HepG2 (cell line): Measurements from ENCODE around the gene OXLD1. TPM values are rescaled to one million over a fixed set of nuclear protein-coding genes. Genes with fewer than 3 reads are reported as not detected.

Experiments used
- EED ChIP-seq: sonication (generic); formaldehyde crosslinking; IDR thresholded peaks from 2 replicates; pipeline ENCODE4 v1.5.0; 2020; ENCODE audit warnings: mild to moderate bottlenecking, missing genetic modification reagents
- HNF4A ChIP-seq: sonication (generic); formaldehyde crosslinking; IDR thresholded peaks from 2 replicates; pipeline ENCODE4 v1.4.0; 2020; ENCODE audit warnings: missing genetic modification reagents
- KLF11 ChIP-seq: IDR thresholded peaks from 2 replicates; pipeline ENCODE4 v1.6.1; 2016; ENCODE audit warnings: missing compliant biosample characterization
- MIER3 ChIP-seq: IDR thresholded peaks from 2 replicates; pipeline ENCODE4 v1.6.1; 2016; ENCODE audit warnings: missing compliant biosample characterization, borderline replicate concordance
- MYNN ChIP-seq: sonication (generic); formaldehyde crosslinking; IDR thresholded peaks from 2 replicates; pipeline ENCODE4 v1.4.0; 2020; ENCODE audit warnings: mild to moderate bottlenecking, low read depth, missing genetic modification reagents
- MYPOP ChIP-seq: sonication (generic); formaldehyde crosslinking; IDR thresholded peaks from 2 replicates; pipeline ENCODE4 v1.8.1; 2023; ENCODE audit warnings: mild to moderate bottlenecking, moderate library complexity, missing genetic modification reagents
- NFYC ChIP-seq: IDR thresholded peaks from 2 replicates; pipeline ENCODE4 v1.6.1; 2016; ENCODE audit warnings: missing genetic modification reagents, missing compliant biosample characterization
- SRSF9 ChIP-seq: fragments of 200-400 bp; formaldehyde crosslinking; IDR thresholded peaks from 2 replicates; pipeline ENCODE4 v1.6.1; 2018; ENCODE audit warnings: borderline replicate concordance, mild to moderate bottlenecking, low read depth, low read length; ENCODE audit not compliant: insufficient read depth, poor library complexity, severe bottlenecking
- TAF1 ChIP-seq: sonication (generic); formaldehyde crosslinking; IDR thresholded peaks from 2 replicates; pipeline ENCODE4 v1.4.0; 2020; ENCODE audit warnings: missing genetic modification reagents
- THRA ChIP-seq: sonication (generic); formaldehyde crosslinking; IDR thresholded peaks from 2 replicates; pipeline ENCODE4 v1.4.0; 2020; ENCODE audit warnings: missing genetic modification reagents, borderline replicate concordance
- ZBTB37 ChIP-seq: sonication (generic); formaldehyde crosslinking; IDR thresholded peaks from 2 replicates; pipeline ENCODE4 v1.4.0; 2020; ENCODE audit warnings: mild to moderate bottlenecking, missing genetic modification reagents
- ZC3H4 ChIP-seq: sonication (generic); formaldehyde crosslinking; IDR thresholded peaks from 2 replicates; pipeline ENCODE4 v1.4.0; 2020; ENCODE audit warnings: missing genetic modification reagents, borderline replicate concordance
- ZNF598 ChIP-seq: sonication (generic); formaldehyde crosslinking; IDR thresholded peaks from 2 replicates; pipeline ENCODE4 v1.5.1; 2020; ENCODE audit warnings: mild to moderate bottlenecking, missing genetic modification reagents, borderline replicate concordance
- ZNF607 ChIP-seq: sonication (generic); formaldehyde crosslinking; IDR thresholded peaks from 2 replicates; pipeline ENCODE4 v1.5.1; 2020; ENCODE audit warnings: missing genetic modification reagents, mild to moderate bottlenecking, borderline replicate concordance
- ZNF674 ChIP-seq: sonication (generic); formaldehyde crosslinking; IDR thresholded peaks from 2 replicates; pipeline ENCODE4 v1.5.0; 2020; ENCODE audit warnings: low read depth, mild to moderate bottlenecking, missing genetic modification reagents
- ZNF816 ChIP-seq: sonication (generic); formaldehyde crosslinking; IDR thresholded peaks from 2 replicates; pipeline ENCODE4 v1.8.0; 2022; ENCODE audit warnings: missing genetic modification reagents, mild to moderate bottlenecking, borderline replicate concordance
- polyA plus RNA-seq, 8 experiments: library from polyadenylated mRNA; depleted of rRNA in 3 of 8; stranded (reverse) in 7 of 8; unstranded in 1 of 8; fragments of >200 nt; fragmentation: Illumina TruSeq in 4 of 8; extraction: Trizol in 4 of 8; gene quantifications; 2 replicates each; pipeline versions ENCODE4 v1.2.1 to v1.2.3, GENCODE V29; 2011 to 2016; ENCODE audit warnings: low read depth in 4 of 8, missing spikeins in 1 of 8, mixed read lengths in 1 of 8; ENCODE audit not compliant: insufficient read depth in 1 of 8
- total RNA-seq, 5 experiments: library from RNA; depleted of rRNA; stranded (reverse); fragments of >200 nt; fragmentation: Illumina TruSeq; extraction: Trizol; gene quantifications; 2 replicates each; pipeline ENCODE4 v1.2.3, GENCODE V29; 2016; ENCODE audit warnings: low read depth in 1 of 5
- TF ChIP-seq, protein P1 (sequence below): sonication (generic); formaldehyde crosslinking; IDR thresholded peaks from 2 replicates; pipeline ENCODE4 v1.4.0; 2020; ENCODE audit warnings: missing genetic modification reagents
- TF ChIP-seq, protein P2 (sequence below): IDR thresholded peaks from 2 replicates; pipeline ENCODE4 v1.6.1; 2018; ENCODE audit warnings: missing genetic modification reagents

OXLD1 gene
- total and polyA plus RNA-seq, 2 of the 13 experiments (the other 11 are each of a cell fraction or from before 2014, with no cell fraction given), result 27.1 to 37.5 TPM

- TF ChIP-seq ZNF607 (peak; percentile 70), MYPOP (CRISPR knock-in tag) (no peak), ZNF674 (CRISPR knock-in tag) (peak; percentile 87; the same call in 1 of the 2 replicates), MYNN (CRISPR knock-in tag) (peak; percentile 71; the same call in 1 of the 2 replicates), ZNF816 (CRISPR knock-in tag) (0 out of 2 replicates have a peak, but pooled peaks have one; percentile 27), SRSF9 (no peak), ZC3H4 (CRISPR knock-in tag) (no peak), ZNF598 (CRISPR knock-in tag) (0 out of 2 replicates have a peak, but pooled peaks have one; percentile 19), EED (CRISPR knock-in tag) (peak; percentile 94; the same call in 1 of the 2 replicates), KLF11 (CRISPR knock-in tag) (no peak; the same call in 1 of the 2 replicates), MIER3 (CRISPR knock-in tag) (peak; percentile 89; the same call in 1 of the 2 replicates), HNF4A (no peak; the same call in 1 of the 2 replicates), ZBTB37 (CRISPR knock-in tag) (no peak), TAF1 (CRISPR knock-in tag) (peak; percentile 70; the same call in 1 of the 2 replicates), THRA (peak; percentile 64; the same call in 1 of the 2 replicates), NFYC (peak; percentile 100)
- TF ChIP-seq, protein P1, sequence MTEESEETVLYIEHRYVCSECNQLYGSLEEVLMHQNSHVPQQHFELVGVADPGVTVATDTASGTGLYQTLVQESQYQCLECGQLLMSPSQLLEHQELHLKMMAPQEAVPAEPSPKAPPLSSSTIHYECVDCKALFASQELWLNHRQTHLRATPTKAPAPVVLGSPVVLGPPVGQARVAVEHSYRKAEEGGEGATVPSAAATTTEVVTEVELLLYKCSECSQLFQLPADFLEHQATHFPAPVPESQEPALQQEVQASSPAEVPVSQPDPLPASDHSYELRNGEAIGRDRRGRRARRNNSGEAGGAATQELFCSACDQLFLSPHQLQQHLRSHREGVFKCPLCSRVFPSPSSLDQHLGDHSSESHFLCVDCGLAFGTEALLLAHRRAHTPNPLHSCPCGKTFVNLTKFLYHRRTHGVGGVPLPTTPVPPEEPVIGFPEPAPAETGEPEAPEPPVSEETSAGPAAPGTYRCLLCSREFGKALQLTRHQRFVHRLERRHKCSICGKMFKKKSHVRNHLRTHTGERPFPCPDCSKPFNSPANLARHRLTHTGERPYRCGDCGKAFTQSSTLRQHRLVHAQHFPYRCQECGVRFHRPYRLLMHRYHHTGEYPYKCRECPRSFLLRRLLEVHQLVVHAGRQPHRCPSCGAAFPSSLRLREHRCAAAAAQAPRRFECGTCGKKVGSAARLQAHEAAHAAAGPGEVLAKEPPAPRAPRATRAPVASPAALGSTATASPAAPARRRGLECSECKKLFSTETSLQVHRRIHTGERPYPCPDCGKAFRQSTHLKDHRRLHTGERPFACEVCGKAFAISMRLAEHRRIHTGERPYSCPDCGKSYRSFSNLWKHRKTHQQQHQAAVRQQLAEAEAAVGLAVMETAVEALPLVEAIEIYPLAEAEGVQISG (CRISPR knock-in tag), result peak; percentile 96
- TF ChIP-seq, protein P2, sequence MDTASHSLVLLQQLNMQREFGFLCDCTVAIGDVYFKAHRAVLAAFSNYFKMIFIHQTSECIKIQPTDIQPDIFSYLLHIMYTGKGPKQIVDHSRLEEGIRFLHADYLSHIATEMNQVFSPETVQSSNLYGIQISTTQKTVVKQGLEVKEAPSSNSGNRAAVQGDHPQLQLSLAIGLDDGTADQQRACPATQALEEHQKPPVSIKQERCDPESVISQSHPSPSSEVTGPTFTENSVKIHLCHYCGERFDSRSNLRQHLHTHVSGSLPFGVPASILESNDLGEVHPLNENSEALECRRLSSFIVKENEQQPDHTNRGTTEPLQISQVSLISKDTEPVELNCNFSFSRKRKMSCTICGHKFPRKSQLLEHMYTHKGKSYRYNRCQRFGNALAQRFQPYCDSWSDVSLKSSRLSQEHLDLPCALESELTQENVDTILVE, result peak; percentile 95
Observed at GRCh38 chr17:81683584-81684441, 17.4 kb upstream of the OXLD1 start, which contains the start of the genes ARL16 and HGS (continued).
